Measurements from ENCODE around the gene ZNF140. TPM values are rescaled to one million over a fixed set of nuclear protein-coding genes. Genes with fewer than 3 reads are reported as not detected.

The ZNF140 gene
- total RNA-seq (2013), result 14.6 TPM
- polyA plus RNA-seq, result 10 to 100 TPM in 1 of 3 donors, 1 to 10 TPM in 2; 6.2 to 11.8 (median 6.3) TPM
- 14.5 and 23.2 TPM in 2 replicates for polyA minus RNA-seq
- total RNA-seq, result 7.0 to 26.0 (median 13.0) reads per million in 11 experiments

- intact Hi-C loops (cut with micrococcal nuclease), result loop anchor here (1.0 to 5.0 kb wide), 9 partner anchors 43 to 194 kb away; partner anchors contain the start of genes CHFR (in 2 of the 2), ZNF10 (in 2 of the 2), ZNF268 (in 2 of the 2) and ZNF84 (in 2 of the 2)
- peak within 1 kb of the TSS in 1 of 2 donors; percentile 26 for H3K4me3 Mint-ChIP-seq
- Histone ChIP-seq H3K27ac (ENCODE audit: low read depth in 1 of 2, low read length in 2 of 2) (peak within 1 kb of the TSS; percentile 96 to 98), H3K79me2 (ENCODE audit: insufficient read depth, low read length) (peaks cover 13% of the 10 kb centered on the region), H3K4me2 (replicated peaks; ENCODE audit: extremely low read depth, low read length, poor library complexity, severe bottlenecking) (peak within 1 kb of the TSS; percentile 71), H3K4me1 (ENCODE audit: control insufficient read depth in 1 of 2, insufficient read depth in 2 of 2, low read length in 2 of 2) (peaks cover 11 to 12% of the 10 kb centered on the region in 2 donors), H3K4me3 (replicated peaks in 1 of 3; ENCODE audit: low read depth in 2 of 3, low read length in 3 of 3) (peak within 1 kb of the TSS; percentile 78 to 86 (median 81)), H3K36me3 (replicated peaks in 1 of 2; ENCODE audit: control insufficient read depth in 1 of 2, insufficient read depth in 2 of 2, low read length in 2 of 2) (peaks cover 23 to 46% of the 10 kb centered on the region in 2 donors), H2AFZ (ENCODE audit: insufficient read depth, low read depth, low read length, poor library complexity, severe bottlenecking) (peak within 1 kb of the TSS; percentile 91), H3K9ac (ENCODE audit: insufficient read depth, low read length, poor library complexity, severe bottlenecking) (peak within 1 kb of the TSS; percentile 94), H3K9me3 (replicated peaks in 1 of 2; ENCODE audit: control insufficient read depth in 1 of 2, insufficient read depth in 1 of 2, low read length in 2 of 2) (peaks cover 54 to 87% of the 10 kb centered on the region in 2 donors), H3K27me3 (ENCODE audit: control insufficient read depth in 2 of 2, insufficient read depth in 2 of 2, low read length in 2 of 2) (no peaks in the 10 kb centered on the region), H4K20me1 (ENCODE audit: insufficient read depth, low read length) (no peaks in the 10 kb centered on the region)
- H3K27ac Mint-ChIP-seq, result peak within 1 kb of the TSS in 4 of 7 donors; percentile 40 to 82 (median 51)
- peaks cover 0 to 4% (median 0%) of the 10 kb centered on the region in 3 donors for H3K27me3 Mint-ChIP-seq (ENCODE audit: low read depth in 3 of 3)
- peaks cover 39 to 53% (median 48%) of the 10 kb centered on the region in 7 donors for H3K9me3 Mint-ChIP-seq
- H3K4me1 Mint-ChIP-seq, result peaks cover 5% of the 10 kb centered on the region
- peak; percentile 94 to 96 (median 95) for DNase-seq
- peak; percentile 30 for TF ChIP-seq CTCF (IDR thresholded peaks at IDR 0.05)
- WGBS (ENCODE audit: insufficient coverage), result under 1% methylated on average over 69 of the region's 69 CpGs
- peaks cover 36 to 47% of the 10 kb centered on the region in 2 donors for H3K36me3 Mint-ChIP-seq
These were observed at the start of gene ZNF140 for GRCh38 chr12:133080368-133081158. TSS of gene ZNF140 (plus strand) at chr12:133080923. CDS start at chr12:133081321, 398 bp downstream.

All from CD14-positive monocyte (primary cell).